ENCODE measurements around the gene PRKAG1.
"Not testable (repeated sequence)": the region's sequence is repeated elsewhere in the genome, so short reads cannot be mapped to it uniquely, and the experiment has no call there.

PRKAG1 gene

GRCh38 chr12:49018261-49019119, at the start of gene PRKAG1:
PRKAG1 (minus strand) TSS chr12:49018776; CDS start chr12:49018740, 36 bp downstream.
- peak; percentile 95 for DNase-seq

- no peak for DNase-seq
Measured at GRCh38 chr12:49066120-49066519, 47.5 kb upstream of the PRKAG1 start.

GRCh38 chr12:49064767-49065152, 46.2 kb upstream of the PRKAG1 start:
- no peak for DNase-seq

GRCh38 chr12:49061916-49062315, 43.3 kb upstream of the PRKAG1 start:
- DNase-seq = not testable (repeated sequence)

- DNase-seq = no peak
Measured at GRCh38 chr12:49061157-49061650, 42.6 kb upstream of the PRKAG1 start.

GRCh38 chr12:49060237-49061156, 41.9 kb upstream of the PRKAG1 start, which contains the start of gene KMT2D:
KMT2D (minus strand) TSS chr12:49060794; CDS start chr12:49055324, 5,470 bp downstream.
- DNase-seq = peak; percentile 82

- DNase-seq = no peak
Measured at GRCh38 chr12:49059299-49060171, 41.0 kb upstream of the PRKAG1 start.

GRCh38 chr12:49059045-49059298, 40.4 kb upstream of the PRKAG1 start:
- no peak for DNase-seq

GRCh38 chr12:49058366-49059044, 39.9 kb upstream of the PRKAG1 start:
- DNase-seq = no peak

GRCh38 chr12:49057888-49058287, 39.3 kb upstream of the PRKAG1 start:
- no peak for DNase-seq

- peak; percentile 34 for DNase-seq
Measured at GRCh38 chr12:49055978-49056754, 37.6 kb upstream of the PRKAG1 start.

- DNase-seq = no peak
Measured at GRCh38 chr12:49055092-49055491, 36.5 kb upstream of the PRKAG1 start.

GRCh38 chr12:49054524-49054923, 35.9 kb upstream of the PRKAG1 start:
- DNase-seq = no peak

GRCh38 chr12:49054096-49054495, 35.5 kb upstream of the PRKAG1 start:
- DNase-seq = no peak

- no peak for DNase-seq
Measured at GRCh38 chr12:49052451-49053208, 34.1 kb upstream of the PRKAG1 start.

GRCh38 chr12:49051777-49052438, 33.3 kb upstream of the PRKAG1 start:
- no peak for DNase-seq

- DNase-seq = no peak
Measured at GRCh38 chr12:49051373-49051764, 32.8 kb upstream of the PRKAG1 start.

- DNase-seq = no peak
Measured at GRCh38 chr12:49050507-49051372, 32.2 kb upstream of the PRKAG1 start.

All from activated effector memory CD4-positive, alpha-beta T cell treated with Interleukin-2 at 50 U/mL for 16 hours (primary cell).